ENCODE data around the gene TNMD.
A peak's percentile ranks its signal among the peaks of the same experiment; 100 is the strongest.

Gene TNMD

GRCh38 chrX:100643212-100643611, 58.5 kb downstream of the TNMD start:
- DNase-seq (ENCODE audit: low read depth in 1 of 2, low spot score in 1 of 2) = no peak
- Histone ChIP-seq H3K27ac (replicated peaks) (no peak overlapping the region), H3K27me3 (ENCODE audit: insufficient read depth, poor library complexity, severe bottlenecking) (no peaks in the 10 kb centered on the region), H3K4me3 (replicated peaks; ENCODE audit: insufficient read depth, low read length) (no peak overlapping the region)
- TF ChIP-seq GABPA (IDR thresholded peaks at IDR 0.05; ENCODE audit: low read depth) (no peak), SPI1 (IDR thresholded peaks at IDR 0.05; ENCODE audit: borderline replicate concordance, low read depth) (no peak), POLR2AphosphoS5 (IDR thresholded peaks at IDR 0.05; ENCODE audit: low read depth) (no peak), REST (IDR thresholded peaks at IDR 0.05; ENCODE audit: insufficient replicate concordance, low read depth) (no peak), CTCF (IDR thresholded peaks at IDR 0.05; ENCODE audit: insufficient read depth, low read length) (no peak)

- peak in 1 of 2 experiments; percentile 8 for DNase-seq (ENCODE audit: low read depth in 1 of 2, low spot score in 1 of 2)
- TF ChIP-seq POLR2AphosphoS5 (IDR thresholded peaks at IDR 0.05; ENCODE audit: low read depth) = no peak
- H3K27me3 ChIP-seq (ENCODE audit: insufficient read depth, poor library complexity, severe bottlenecking) = no peaks in the 10 kb centered on the region
- no peak within 1 kb of the TSS for H3K4me3 ChIP-seq (replicated peaks; ENCODE audit: insufficient read depth, low read length)
- no peak within 1 kb of the TSS for H3K27ac ChIP-seq (replicated peaks)
Observed at GRCh38 chrX:100643956-100644860, 59.5 kb downstream of the TNMD start, which contains the start of gene SRPX2. Gene SRPX2, plus strand, starts transcription at chrX:100644199. Its CDS starts 2,124 bp downstream, at chrX:100646323.

GRCh38 chrX:100645106-100645505, 60.4 kb downstream of the TNMD start:
- Histone ChIP-seq H3K27me3 (ENCODE audit: insufficient read depth, poor library complexity, severe bottlenecking) (no peaks in the 10 kb centered on the region), H3K27ac (replicated peaks) (no peak overlapping the region), H3K4me3 (replicated peaks; ENCODE audit: insufficient read depth, low read length) (no peak overlapping the region)
- TF ChIP-seq CTCF (IDR thresholded peaks at IDR 0.05; ENCODE audit: insufficient read depth, low read length) (no peak), SPI1 (IDR thresholded peaks at IDR 0.05; ENCODE audit: borderline replicate concordance, low read depth) (no peak), POLR2AphosphoS5 (IDR thresholded peaks at IDR 0.05; ENCODE audit: low read depth) (no peak), REST (IDR thresholded peaks at IDR 0.05; ENCODE audit: insufficient replicate concordance, low read depth) (no peak), GABPA (IDR thresholded peaks at IDR 0.05; ENCODE audit: low read depth) (no peak)
- no peak for DNase-seq (ENCODE audit: low read depth in 1 of 2, low spot score in 1 of 2)

GRCh38 chrX:100647095-100647494, 62.4 kb downstream of the TNMD start:
- H3K27me3 ChIP-seq (ENCODE audit: insufficient read depth, poor library complexity, severe bottlenecking) = no peaks in the 10 kb centered on the region
- no peak overlapping the region for H3K27ac ChIP-seq (replicated peaks)
- DNase-seq (ENCODE audit: low read depth in 1 of 2, low spot score in 1 of 2) = no peak
- TF ChIP-seq GABPA (IDR thresholded peaks at IDR 0.05; ENCODE audit: low read depth) (no peak), CTCF (IDR thresholded peaks at IDR 0.05; ENCODE audit: insufficient read depth, low read length) (no peak), SPI1 (IDR thresholded peaks at IDR 0.05; ENCODE audit: borderline replicate concordance, low read depth) (no peak), POLR2AphosphoS5 (IDR thresholded peaks at IDR 0.05; ENCODE audit: low read depth) (no peak), REST (IDR thresholded peaks at IDR 0.05; ENCODE audit: insufficient replicate concordance, low read depth) (no peak)
- H3K4me3 ChIP-seq (replicated peaks; ENCODE audit: insufficient read depth, low read length) = no peak overlapping the region

Measured in HL-60 (cell line).